ENCODE results near the gene TYW3.

TYW3 gene

GRCh38 chr1:74790453-74790852, 57.5 kb downstream of the TYW3 start:
- DNase-seq (ENCODE audit: low read depth in 2 of 2): no peak

GRCh38 chr1:74791491-74791890, 58.5 kb downstream of the TYW3 start:
- DNase-seq (ENCODE audit: low read depth in 2 of 2): no peak

GRCh38 chr1:74799119-74799657, 66.2 kb downstream of the TYW3 start:
- DNase-seq (ENCODE audit: low read depth in 2 of 2): no peak

GRCh38 chr1:74811436-74812179, 78.7 kb downstream of the TYW3 start:
- DNase-seq (ENCODE audit: low read depth in 2 of 2): no peak

- DNase-seq (ENCODE audit: low read depth in 2 of 2): no peak
These were observed 79.2 kb downstream of the TYW3 start for GRCh38 chr1:74812180-74812541.

Data from stimulated activated CD8-positive, alpha-beta memory T cell treated with anti-CD3 and anti-CD28 coated beads, Interleukin-2, amount 100 ng/mL, for 1 hour (primary cell).